ENCODE measurements around the gene BTN2A1.

Gene BTN2A1

GRCh38 chr6:26471970-26472369 lies 14.2 kb downstream of the BTN2A1 start:
- DNase-seq = no peak

- DNase-seq = no peak
Measured at GRCh38 chr6:26472549-26473290, 15.0 kb downstream of the BTN2A1 start.

- DNase-seq = no peak
Measured at GRCh38 chr6:26473429-26473757, 15.6 kb downstream of the BTN2A1 start.

GRCh38 chr6:26473758-26474438 lies 16.1 kb downstream of the BTN2A1 start:
- DNase-seq = peak; percentile 81

GRCh38 chr6:26474439-26474881 lies 16.7 kb downstream of the BTN2A1 start:
- no peak for DNase-seq

GRCh38 chr6:26475823-26476729 lies 18.3 kb downstream of the BTN2A1 start:
- DNase-seq = no peak

GRCh38 chr6:26476896-26477295 lies 19.1 kb downstream of the BTN2A1 start:
- DNase-seq = no peak

GRCh38 chr6:26477426-26477825 lies 19.7 kb downstream of the BTN2A1 start:
- DNase-seq = no peak

GRCh38 chr6:26478100-26478984 lies 20.6 kb downstream of the BTN2A1 start:
- DNase-seq = no peak

- no peak for DNase-seq
Measured at GRCh38 chr6:26478985-26479278, 21.2 kb downstream of the BTN2A1 start.

- DNase-seq = no peak
Measured at GRCh38 chr6:26482338-26482737, 24.6 kb downstream of the BTN2A1 start.

GRCh38 chr6:26483727-26484126 lies 26.0 kb downstream of the BTN2A1 start:
- DNase-seq = no peak

- DNase-seq = no peak
Measured at GRCh38 chr6:26484161-26484560, 26.4 kb downstream of the BTN2A1 start.

GRCh38 chr6:26485112-26485780 lies 27.5 kb downstream of the BTN2A1 start:
- no peak for DNase-seq

- no peak for DNase-seq
Measured at GRCh38 chr6:26486358-26486757, 28.6 kb downstream of the BTN2A1 start.

GRCh38 chr6:26487466-26487865 lies 29.7 kb downstream of the BTN2A1 start:
- no peak for DNase-seq

GRCh38 chr6:26489996-26490964 lies 32.5 kb downstream of the BTN2A1 start:
- DNase-seq = no peak

- no peak for DNase-seq
Measured at GRCh38 chr6:26491604-26492003, 33.8 kb downstream of the BTN2A1 start.

GRCh38 chr6:26493258-26493657 lies 35.5 kb downstream of the BTN2A1 start:
- no peak for DNase-seq

- DNase-seq = no peak
Measured at GRCh38 chr6:26494117-26494516, 36.4 kb downstream of the BTN2A1 start.

GRCh38 chr6:26495281-26495680 lies 37.5 kb downstream of the BTN2A1 start:
- no peak for DNase-seq

Measured in CD4-positive, alpha-beta T cell treated with Interleukin-17A for 4 hours (primary cell).